ENCODE data around the gene SH3RF1.
"Not testable (repeated sequence)": the region's sequence is repeated elsewhere in the genome, so short reads cannot be mapped to it uniquely, and the experiment has no call there.

The SH3RF1 gene

GRCh38 chr4:169270810-169271691, at the start of gene SH3RF1:
TSS of gene SH3RF1 (minus strand) at chr4:169270956. CDS start at chr4:169269212, 1,744 bp downstream.
- peak; percentile 56 for DNase-seq

- DNase-seq: no peak
These were observed 45.0 kb upstream of the SH3RF1 start for GRCh38 chr4:169315530-169316343.

- DNase-seq: no peak
These were observed 44.1 kb upstream of the SH3RF1 start for GRCh38 chr4:169314906-169315305.

GRCh38 chr4:169313732-169314131, 43.0 kb upstream of the SH3RF1 start:
- no peak for DNase-seq

- no peak for DNase-seq
These were observed 42.1 kb upstream of the SH3RF1 start for GRCh38 chr4:169312690-169313422.

- DNase-seq: no peak
These were observed 41.0 kb upstream of the SH3RF1 start for GRCh38 chr4:169311643-169312365.

- no peak for DNase-seq
These were observed 38.7 kb upstream of the SH3RF1 start for GRCh38 chr4:169309326-169309967.

- no peak for DNase-seq
These were observed 36.8 kb upstream of the SH3RF1 start for GRCh38 chr4:169307576-169307975.

- no peak for DNase-seq
These were observed 34.9 kb upstream of the SH3RF1 start for GRCh38 chr4:169305651-169306050.

- DNase-seq: no peak
These were observed 34.4 kb upstream of the SH3RF1 start for GRCh38 chr4:169305173-169305572.

- no peak for DNase-seq
These were observed 25.1 kb upstream of the SH3RF1 start for GRCh38 chr4:169295822-169296221.

- no peak for DNase-seq
These were observed 22.8 kb upstream of the SH3RF1 start for GRCh38 chr4:169293343-169294176.

GRCh38 chr4:169287983-169288382, 17.2 kb upstream of the SH3RF1 start:
- not testable (repeated sequence) for DNase-seq

- no peak for DNase-seq
These were observed 16.0 kb upstream of the SH3RF1 start for GRCh38 chr4:169286562-169287301.

- no peak for DNase-seq
These were observed 12.4 kb upstream of the SH3RF1 start for GRCh38 chr4:169283114-169283509.

- DNase-seq: no peak
These were observed 11.8 kb upstream of the SH3RF1 start for GRCh38 chr4:169282429-169283113.

- no peak for DNase-seq
These were observed 8.4 kb upstream of the SH3RF1 start for GRCh38 chr4:169279108-169279507.

- DNase-seq: no peak
These were observed 7.9 kb upstream of the SH3RF1 start for GRCh38 chr4:169278624-169279023.

- not testable (repeated sequence) for DNase-seq
These were observed 7.1 kb upstream of the SH3RF1 start for GRCh38 chr4:169277838-169278237.

GRCh38 chr4:169275180-169275579, 4.4 kb upstream of the SH3RF1 start:
- no peak for DNase-seq
